ENCODE measurements around the gene ADAMTS6.
"Not testable (repeated sequence)": the region's sequence is repeated elsewhere in the genome, so short reads cannot be mapped to it uniquely, and the experiment has no call there.

Gene ADAMTS6

GRCh38 chr5:65481635-65482295 is at the start of gene ADAMTS6:
Gene ADAMTS6, minus strand, starts transcription at chr5:65481920. Its CDS starts 8,247 bp downstream, at chr5:65473673.
- DNase-seq: peak; percentile 83

DNA sequence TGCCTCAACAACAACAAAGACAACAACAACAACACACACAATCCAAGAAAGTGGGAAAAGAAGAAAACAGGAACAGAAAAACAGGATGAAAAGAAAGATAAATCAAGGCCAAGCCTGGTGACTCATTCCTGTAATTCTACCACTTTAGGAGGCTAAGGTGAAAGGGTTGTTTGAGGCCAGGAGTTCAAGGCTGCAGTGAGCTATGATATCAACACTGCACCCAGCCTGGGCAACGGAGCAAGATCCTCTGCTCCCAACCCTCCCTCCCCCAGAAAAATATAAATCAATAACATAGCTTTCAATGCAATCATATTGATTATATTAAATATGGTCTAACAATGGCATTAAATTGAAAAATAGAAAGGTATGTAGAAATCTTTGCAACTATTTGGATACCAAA is 49.2 kb upstream of the ADAMTS6 start:
- no peak for DNase-seq

GRCh38 chr5:65525726-65526125 is 44.0 kb upstream of the ADAMTS6 start:
- DNase-seq: no peak

DNA sequence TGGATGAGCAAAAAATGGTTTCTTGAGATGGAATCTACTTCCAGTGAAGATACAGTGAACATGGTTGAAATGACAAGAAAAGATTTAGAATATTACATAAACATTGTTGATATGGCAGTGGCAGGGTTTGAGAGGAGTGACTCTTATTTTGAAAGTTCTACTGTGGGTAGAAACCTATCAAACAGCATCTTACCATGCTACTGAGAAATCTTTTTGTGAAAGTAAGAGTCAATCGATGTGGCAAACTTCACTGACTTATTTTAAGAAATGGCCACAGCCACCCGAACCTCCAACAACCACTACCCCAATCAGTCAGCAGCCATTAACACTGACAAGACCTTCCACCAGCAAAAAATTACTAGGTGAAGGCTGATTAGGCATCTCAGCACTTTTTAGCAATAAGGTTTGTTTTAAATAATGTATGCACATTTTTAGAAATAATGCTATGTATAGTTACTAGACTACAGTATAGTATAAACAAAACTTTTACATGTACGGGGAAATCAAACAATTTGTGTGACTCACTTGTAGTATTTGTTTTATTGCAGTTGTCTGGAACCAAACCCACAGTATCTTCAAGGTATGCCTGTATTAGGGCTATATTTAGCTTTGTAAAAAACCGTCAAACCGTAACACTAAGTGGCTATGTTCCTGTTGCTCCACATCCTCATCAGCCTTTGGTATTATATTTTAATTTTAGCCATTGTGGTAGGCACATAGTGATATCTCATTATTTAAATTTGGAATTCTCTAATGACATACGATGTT is 30.6 kb upstream of the ADAMTS6 start:
- DNase-seq: no peak

DNA sequence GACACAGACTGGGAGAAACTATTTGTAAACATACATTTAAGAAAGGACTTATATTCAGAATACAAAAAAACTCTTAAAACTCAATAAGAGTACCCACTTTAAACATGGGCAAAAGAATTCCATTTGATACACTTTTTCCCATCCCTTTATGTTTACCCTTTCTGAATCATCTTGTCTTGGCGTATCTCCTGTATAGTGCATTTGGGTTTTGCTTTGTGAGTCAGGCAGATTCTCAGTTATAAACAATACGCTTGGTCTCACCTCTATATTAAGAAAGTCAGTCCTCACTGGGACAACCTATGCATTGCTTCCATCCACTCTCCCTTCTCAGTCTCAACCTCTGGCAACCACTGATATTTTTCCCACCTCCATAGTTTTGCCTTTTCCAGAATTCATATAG is 27.3 kb upstream of the ADAMTS6 start:
- DNase-seq: no peak

DNA sequence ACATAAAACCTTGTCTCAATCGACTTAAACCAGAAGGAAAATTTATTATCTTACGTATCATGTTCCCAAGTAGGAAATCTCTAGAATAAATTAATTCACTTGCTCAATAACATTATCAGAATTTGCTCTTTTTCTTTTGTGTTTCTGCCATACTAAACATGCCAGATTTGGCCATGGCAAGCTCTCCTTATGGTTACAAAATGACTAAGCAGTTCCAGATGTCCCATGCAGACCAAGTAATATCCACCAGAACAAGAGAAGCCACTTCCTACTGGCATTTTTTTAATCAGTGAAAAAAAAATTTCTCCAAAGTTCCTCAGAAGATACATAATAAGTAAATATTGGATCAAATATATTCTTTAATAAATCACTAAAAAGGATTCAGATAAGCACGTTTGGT is 25.2 kb upstream of the ADAMTS6 start:
- DNase-seq: no peak

GRCh38 chr5:65489119-65489518 is 7.4 kb upstream of the ADAMTS6 start:
- DNase-seq: no peak

GRCh38 chr5:65488038-65488687 is 6.4 kb upstream of the ADAMTS6 start:
- DNase-seq: not testable (repeated sequence)

DNA sequence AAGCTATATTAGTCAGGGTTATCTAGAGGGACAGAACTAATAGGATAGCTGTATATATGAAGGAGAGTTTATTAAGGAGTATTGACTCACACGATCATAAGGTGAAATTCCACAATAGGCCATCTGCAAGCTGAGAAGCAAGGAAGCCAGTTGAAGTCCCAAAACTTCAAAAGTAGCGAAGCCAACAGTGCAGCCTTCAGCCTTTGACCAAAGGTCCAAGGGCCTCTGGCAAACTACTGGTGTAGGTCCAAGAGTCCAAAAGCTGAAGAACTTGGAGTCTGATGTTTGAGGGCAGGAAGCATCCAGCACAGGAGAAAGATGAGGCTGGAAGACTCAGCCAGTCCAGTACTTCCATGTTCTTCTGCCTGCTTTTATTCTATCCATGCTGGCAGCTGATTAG is 5.1 kb upstream of the ADAMTS6 start:
- not testable (repeated sequence) for DNase-seq

GRCh38 chr5:65485405-65485804 is 3.7 kb upstream of the ADAMTS6 start:
- no peak for DNase-seq

- DNase-seq: no peak
Observed at GRCh38 chr5:65483546-65484346, 2.0 kb upstream of the ADAMTS6 start.

- DNase-seq: no peak
Observed at GRCh38 chr5:65482736-65483545, 1.2 kb upstream of the ADAMTS6 start.

- DNase-seq: no peak
Observed at GRCh38 chr5:65482296-65482735, 596 bp upstream of the ADAMTS6 start.

DNA sequence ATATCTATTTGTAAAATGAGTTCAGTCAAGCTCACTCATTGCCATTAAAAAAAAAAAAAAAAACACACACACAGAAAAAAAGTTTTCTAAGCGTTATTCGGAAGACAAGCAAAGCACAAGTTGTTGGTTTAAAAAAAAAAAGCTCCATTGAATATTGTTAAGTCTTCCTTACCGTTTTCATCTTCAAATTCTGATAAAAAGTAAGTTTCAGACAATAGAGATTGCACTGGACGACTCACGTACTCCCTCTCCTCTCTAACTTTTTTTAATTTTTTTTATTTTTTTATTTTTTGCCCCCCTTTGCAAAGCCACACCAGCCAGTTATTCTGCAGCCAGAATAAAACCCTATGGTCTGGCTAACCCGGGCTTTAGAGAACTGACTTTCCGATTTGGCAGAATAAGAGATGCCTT is 544 bp downstream of the ADAMTS6 start:
- DNase-seq: no peak

- DNase-seq: peak; percentile 19
Observed at GRCh38 chr5:65480306-65480865, 1.3 kb downstream of the ADAMTS6 start.

DNA sequence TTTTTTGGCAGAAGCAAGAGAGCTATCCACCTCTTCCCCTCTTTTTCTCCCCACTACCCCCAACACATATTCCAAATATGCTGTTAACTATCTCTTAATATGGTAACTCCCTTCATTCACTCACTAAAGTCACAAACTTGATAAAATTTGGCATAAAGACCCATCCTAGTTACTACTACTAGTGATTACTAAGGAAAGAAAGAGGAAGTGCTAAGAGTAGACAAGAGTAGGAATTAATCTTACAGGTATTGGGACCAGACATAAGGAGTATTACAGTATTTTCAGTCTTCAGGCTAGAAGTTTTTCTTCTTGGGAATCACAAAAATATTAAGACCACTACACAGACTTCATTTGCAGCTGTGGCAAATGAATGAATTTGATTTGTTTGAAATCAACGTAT is 2.2 kb downstream of the ADAMTS6 start:
- no peak for DNase-seq

DNA sequence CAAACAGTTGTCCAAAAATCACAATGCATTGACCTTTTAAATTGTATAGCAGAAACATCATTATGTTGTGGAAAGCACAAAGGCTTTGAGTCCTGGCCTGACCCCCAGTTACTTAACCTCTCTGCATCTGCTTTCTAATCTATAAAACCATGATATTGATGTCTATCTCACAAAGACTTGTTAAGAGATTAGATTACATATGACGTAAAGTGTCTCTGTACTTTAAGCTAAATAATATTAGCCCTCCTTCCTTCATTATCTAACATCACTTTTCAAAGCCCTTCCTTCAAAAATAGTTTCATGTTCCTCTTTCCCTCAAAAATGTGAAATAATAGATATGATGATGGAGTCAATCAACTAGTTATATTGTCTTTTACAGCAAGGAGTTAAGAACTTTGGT is 3.4 kb downstream of the ADAMTS6 start:
- DNase-seq: no peak

- DNase-seq: no peak
Observed at GRCh38 chr5:65475895-65476294, 5.8 kb downstream of the ADAMTS6 start.

DNA sequence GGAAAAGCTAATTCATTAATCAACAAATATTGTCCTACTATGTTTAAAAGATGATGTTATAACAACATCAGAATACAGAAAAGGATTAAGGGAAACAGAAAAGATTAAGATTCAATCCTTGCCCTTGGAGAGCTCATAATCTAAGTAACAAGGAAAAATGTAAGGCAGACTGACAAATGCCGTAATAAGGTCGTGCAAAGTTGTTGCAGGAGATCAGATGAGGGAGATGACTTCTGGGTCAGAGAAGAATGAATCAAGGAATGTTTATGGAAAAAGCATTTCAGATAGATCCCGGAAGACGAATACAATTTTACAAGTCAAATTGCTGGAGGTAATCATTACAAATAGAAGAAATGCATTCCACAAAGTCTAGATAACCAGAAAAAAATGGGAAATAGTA is 6.4 kb downstream of the ADAMTS6 start:
- no peak for DNase-seq

GRCh38 chr5:65474130-65474711 is 7.5 kb downstream of the ADAMTS6 start:
- no peak for DNase-seq

DNA sequence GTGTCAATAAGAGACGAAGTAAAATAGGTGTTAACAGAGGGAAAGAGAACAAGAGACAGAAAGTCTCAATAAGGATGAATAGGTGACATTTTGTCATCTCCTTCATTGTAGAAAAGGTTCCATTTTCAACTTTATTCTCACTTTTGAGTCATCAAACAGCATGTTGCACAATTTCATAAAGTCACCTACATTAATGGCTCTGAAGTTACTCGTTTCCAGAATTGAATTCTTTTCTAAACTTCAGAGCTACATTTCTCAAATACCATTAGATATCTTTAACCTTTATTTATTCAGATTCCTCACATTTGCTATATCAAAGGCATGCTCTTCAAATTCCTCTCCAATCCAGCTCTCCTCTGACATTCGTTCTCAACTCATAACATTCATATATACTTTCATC is 13.1 kb downstream of the ADAMTS6 start:
- no peak for DNase-seq

Measured in stimulated activated CD4-positive, alpha-beta T cell treated with anti-CD3 and anti-CD28 coated beads, Interleukin-1b, Interleukin-23, amount 100 ng/mL, for 48 hours (primary cell).